ACC112 (cell line): ENCODE results near the gene TWNK.

Experiments used
- H2AFZ ChIP-seq: fragments of 200-600 bp; sonication (generic); one replicate; pipeline ENCODE4 v1.6.0; 2017; ENCODE audit warnings: antibody characterized with exemption, low read length; ENCODE audit not compliant: unreplicated experiment
- H3K27ac ChIP-seq: fragments of 200-600 bp; sonication (generic); 2 replicates; pipeline ENCODE4 v1.5.1; 2014; ENCODE audit warnings: low read depth, mild to moderate bottlenecking, antibody characterized with exemption, low read length, moderate library complexity
- H3K27me3 ChIP-seq: fragments of 200-600 bp; sonication (generic); 2 replicates; pipeline ENCODE4 v1.6.1; 2014; ENCODE audit warnings: mild to moderate bottlenecking, antibody characterized with exemption, low read length, moderate library complexity, mixed read lengths; ENCODE audit not compliant: insufficient read depth
- H3K36me3 ChIP-seq: fragments of 200-600 bp; sonication (generic); 2 replicates; pipeline ENCODE4 v1.6.1; 2016; ENCODE audit warnings: mild to moderate bottlenecking, antibody characterized with exemption, low read length, moderate library complexity, mixed read lengths; ENCODE audit not compliant: insufficient read depth
- H3K4me1 ChIP-seq: fragments of 200-600 bp; sonication (generic); one replicate; pipeline ENCODE4 v1.6.1; 2016; ENCODE audit warnings: low read length, mixed read lengths; ENCODE audit not compliant: insufficient read depth, unreplicated experiment, control insufficient read depth
- H3K4me3 ChIP-seq: fragments of 200-600 bp; sonication (generic); 2 replicates; pipeline ENCODE4 v1.5.1; 2014; ENCODE audit warnings: mild to moderate bottlenecking, low read depth, low read length
- H3K79me2 ChIP-seq: fragments of 200-600 bp; sonication (generic); one replicate; pipeline ENCODE4 v1.6.0; 2016; ENCODE audit warnings: low read length; ENCODE audit not compliant: control insufficient read depth, unreplicated experiment, insufficient read depth

Gene TWNK

DNA sequence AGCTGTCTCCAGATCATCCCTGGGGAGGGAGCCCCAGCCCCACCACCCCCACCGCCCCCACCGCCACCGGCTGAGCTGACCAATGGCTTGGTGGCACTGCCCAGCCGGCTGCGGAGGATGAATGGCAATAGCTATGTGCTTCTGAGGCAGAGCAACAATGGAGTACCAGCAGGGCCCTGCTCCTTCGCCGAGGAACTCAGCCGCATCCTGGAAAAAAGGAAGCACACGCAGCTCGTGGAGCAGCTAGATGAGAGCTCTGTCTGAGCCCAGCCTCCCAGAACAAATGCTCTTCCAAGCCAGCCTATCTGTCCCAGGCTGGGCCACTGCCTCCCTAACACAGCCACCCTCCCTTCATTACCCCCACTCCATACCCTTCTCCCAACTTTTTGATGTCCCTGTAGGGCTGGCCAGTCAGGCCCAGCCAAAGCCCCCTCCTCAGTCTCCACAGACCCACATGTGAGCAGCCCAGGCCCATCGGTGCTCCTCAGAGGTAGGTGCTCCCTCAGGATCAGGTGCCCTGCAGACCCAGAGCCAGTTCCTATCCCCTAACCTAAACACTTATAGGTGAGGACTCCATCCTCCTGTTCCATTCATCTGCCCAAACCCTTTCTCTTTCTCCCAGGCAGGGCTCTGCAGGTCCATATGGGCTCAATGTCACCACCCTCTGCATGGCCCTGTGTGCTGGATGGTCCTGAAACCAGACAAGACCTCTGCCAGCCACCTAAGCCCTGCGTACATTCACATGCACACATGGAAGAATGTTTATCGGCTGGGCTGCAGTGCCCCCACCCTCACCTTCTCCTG lies 3.3 kb upstream of the TWNK start:
- Histone ChIP-seq H3K4me3 (no peak overlapping the region), H3K27ac (no peak overlapping the region), H2AFZ (no peak overlapping the region), H3K36me3 (no peaks in the 10 kb centered on the region; the same call in 1 of the 2 replicates), H3K79me2 (peaks cover 29% of the 10 kb centered on the region), H3K4me1 (peaks cover 19% of the 10 kb centered on the region), H3K27me3 (no peaks in the 10 kb centered on the region)

DNA sequence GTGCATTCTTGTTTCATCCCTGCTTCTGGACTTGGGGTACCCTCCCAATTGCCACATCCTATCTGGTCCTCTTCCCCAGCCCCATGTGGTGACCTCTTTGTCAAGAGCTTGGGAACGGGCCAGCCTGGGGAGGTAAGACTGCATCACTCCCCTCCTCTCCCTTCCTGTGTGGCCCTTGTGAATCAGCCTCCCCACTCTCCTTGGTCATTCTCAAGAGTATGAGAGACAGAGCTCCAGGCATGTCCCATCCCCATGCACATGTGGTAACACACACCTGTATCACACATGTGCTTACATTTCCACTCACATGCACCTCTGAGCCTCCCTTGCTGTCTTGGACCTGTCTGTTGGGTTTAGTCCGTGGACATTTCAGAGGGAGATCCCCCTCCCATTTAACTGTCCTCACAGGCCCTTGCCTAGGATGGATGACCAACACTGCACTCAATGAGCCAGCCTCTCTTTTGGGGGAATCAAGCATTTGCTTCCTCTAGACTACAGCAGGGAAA lies 2.6 kb upstream of the TWNK start:
- H3K36me3 ChIP-seq = no peaks in the 10 kb centered on the region; the same call in 1 of the 2 replicates
- H3K27ac ChIP-seq = no peak overlapping the region

DNA sequence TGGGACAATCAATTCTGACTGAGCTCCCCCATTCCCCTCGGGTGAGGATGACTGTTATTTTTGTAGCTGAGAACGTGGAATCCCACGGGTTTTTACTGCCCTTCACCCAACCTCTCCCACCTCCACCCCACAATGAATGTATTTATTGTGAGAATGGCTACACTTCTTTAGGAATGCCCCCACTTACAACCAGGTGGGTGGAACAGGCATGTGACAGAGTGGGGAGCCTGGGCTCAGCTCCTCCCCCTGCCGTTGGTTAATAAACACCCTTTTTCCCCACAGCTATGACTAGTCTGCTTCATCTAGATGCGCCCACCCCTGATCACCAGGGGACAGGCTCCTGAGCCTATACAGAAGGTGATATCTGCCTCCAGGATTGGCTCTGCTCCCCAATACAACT lies 2.0 kb upstream of the TWNK start:
- Histone ChIP-seq H3K27ac (no peak overlapping the region), H2AFZ (no peak overlapping the region), H3K27me3 (no peaks in the 10 kb centered on the region), H3K4me1 (peaks cover 19% of the 10 kb centered on the region), H3K79me2 (peaks cover 38% of the 10 kb centered on the region), H3K4me3 (no peak overlapping the region), H3K36me3 (no peaks in the 10 kb centered on the region; the same call in 1 of the 2 replicates)

More for the DNA sequence above, 2.6 kb upstream of the TWNK start:
- Histone ChIP-seq H3K4me3 (no peak overlapping the region), H3K4me1 (peaks cover 19% of the 10 kb centered on the region), H3K27me3 (no peaks in the 10 kb centered on the region), H2AFZ (no peak overlapping the region), H3K79me2 (peaks cover 34% of the 10 kb centered on the region)

DNA sequence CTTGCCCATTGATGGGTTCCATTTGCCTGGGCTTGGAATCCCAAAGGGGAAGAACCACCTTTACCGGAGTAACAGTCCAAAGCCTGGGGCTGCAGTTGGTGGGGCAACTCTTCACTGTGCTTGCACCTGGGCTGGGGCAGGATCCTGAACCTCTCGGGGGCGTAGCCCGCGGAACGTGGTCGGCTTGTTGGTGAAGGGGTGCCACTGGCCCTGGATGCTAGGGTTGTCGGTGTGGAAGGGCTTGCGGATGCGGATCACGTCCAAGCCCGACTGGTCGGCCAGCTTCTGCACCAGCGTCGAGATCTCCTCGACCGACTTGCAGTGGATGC lies 756 bp upstream of the TWNK start:
- Histone ChIP-seq H3K79me2 (peaks cover 41% of the 10 kb centered on the region), H3K4me1 (peaks cover 19% of the 10 kb centered on the region), H3K36me3 (peaks cover 10% of the 10 kb centered on the region; the same call in 1 of the 2 replicates), H3K27ac (no peak overlapping the region), H3K4me3 (peak overlapping the region; percentile 92), H3K27me3 (no peaks in the 10 kb centered on the region), H2AFZ (peak overlapping the region; percentile 77)

DNA sequence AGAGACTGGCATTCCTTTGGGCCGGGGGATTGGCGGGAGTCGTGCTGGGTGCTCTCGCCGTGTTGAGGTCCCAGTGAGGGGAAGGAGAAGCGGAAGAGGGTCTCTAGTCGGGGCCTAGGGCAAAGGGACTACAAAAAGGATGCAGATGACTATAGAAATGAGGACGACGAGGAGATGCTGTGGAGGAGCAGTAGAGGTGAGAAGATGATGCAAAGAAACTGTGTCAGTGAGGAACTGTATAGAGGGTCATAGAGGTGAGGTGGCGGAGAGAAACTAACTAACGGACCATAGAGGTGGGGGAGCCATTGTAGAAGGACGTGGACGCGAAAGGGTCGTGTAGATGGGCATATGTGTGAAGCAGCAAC lies 324 bp downstream of the TWNK start:
- Histone ChIP-seq H3K27me3 (no peaks in the 10 kb centered on the region), H3K27ac (no peak overlapping the region), H3K36me3 (peaks cover 10% of the 10 kb centered on the region; the same call in 1 of the 2 replicates), H2AFZ (peak overlapping the region; percentile 61), H3K4me1 (peaks cover 19% of the 10 kb centered on the region), H3K79me2 (peaks cover 41% of the 10 kb centered on the region), H3K4me3 (peak overlapping the region; percentile 92)

DNA sequence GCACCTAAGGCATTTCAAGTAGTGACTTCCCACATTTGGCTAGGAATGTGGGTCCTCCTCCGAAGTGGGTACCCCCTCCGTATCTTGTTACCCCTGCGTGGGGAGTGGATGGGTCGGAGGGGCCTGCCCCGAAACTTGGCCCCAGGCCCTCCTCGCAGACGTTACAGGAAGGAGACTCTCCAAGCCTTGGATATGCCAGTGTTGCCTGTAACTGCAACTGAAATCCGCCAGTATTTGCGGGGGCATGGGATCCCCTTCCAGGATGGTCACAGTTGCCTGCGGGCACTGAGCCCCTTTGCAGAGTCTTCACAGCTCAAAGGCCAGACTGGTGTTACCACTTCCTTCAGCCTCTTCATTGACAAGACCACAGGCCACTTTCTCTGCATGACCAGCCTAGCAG lies 823 bp downstream of the TWNK start:
- peak overlapping the region; percentile 92 for H3K4me3 ChIP-seq
- H3K79me2 ChIP-seq = peaks cover 41% of the 10 kb centered on the region
- peaks cover 19% of the 10 kb centered on the region for H3K4me1 ChIP-seq
- no peak overlapping the region for H3K27ac ChIP-seq
- H2AFZ ChIP-seq = no peak overlapping the region
- peaks cover 10% of the 10 kb centered on the region; the same call in 1 of the 2 replicates for H3K36me3 ChIP-seq
- H3K27me3 ChIP-seq = no peaks in the 10 kb centered on the region

DNA sequence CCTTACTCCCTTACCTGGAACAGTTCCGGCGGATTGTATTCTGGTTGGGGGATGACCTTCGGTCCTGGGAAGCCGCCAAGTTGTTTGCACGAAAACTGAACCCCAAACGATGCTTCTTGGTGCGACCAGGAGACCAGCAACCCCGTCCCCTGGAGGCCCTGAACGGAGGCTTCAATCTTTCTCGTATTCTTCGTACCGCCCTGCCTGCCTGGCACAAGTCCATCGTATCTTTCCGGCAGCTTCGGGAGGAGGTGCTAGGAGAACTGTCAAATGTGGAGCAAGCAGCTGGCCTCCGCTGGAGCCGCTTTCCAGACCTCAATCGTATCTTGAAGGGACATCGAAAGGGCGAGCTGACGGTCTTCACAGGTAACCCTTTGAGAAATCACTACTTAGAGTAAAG lies 1.7 kb downstream of the TWNK start:
- Histone ChIP-seq H2AFZ (no peak overlapping the region), H3K27ac (no peak overlapping the region), H3K36me3 (peaks cover 10% of the 10 kb centered on the region; the same call in 1 of the 2 replicates), H3K27me3 (no peaks in the 10 kb centered on the region), H3K4me1 (peaks cover 19% of the 10 kb centered on the region), H3K4me3 (peak overlapping the region; percentile 92; the same call in 1 of the 2 replicates), H3K79me2 (peaks cover 41% of the 10 kb centered on the region)

DNA sequence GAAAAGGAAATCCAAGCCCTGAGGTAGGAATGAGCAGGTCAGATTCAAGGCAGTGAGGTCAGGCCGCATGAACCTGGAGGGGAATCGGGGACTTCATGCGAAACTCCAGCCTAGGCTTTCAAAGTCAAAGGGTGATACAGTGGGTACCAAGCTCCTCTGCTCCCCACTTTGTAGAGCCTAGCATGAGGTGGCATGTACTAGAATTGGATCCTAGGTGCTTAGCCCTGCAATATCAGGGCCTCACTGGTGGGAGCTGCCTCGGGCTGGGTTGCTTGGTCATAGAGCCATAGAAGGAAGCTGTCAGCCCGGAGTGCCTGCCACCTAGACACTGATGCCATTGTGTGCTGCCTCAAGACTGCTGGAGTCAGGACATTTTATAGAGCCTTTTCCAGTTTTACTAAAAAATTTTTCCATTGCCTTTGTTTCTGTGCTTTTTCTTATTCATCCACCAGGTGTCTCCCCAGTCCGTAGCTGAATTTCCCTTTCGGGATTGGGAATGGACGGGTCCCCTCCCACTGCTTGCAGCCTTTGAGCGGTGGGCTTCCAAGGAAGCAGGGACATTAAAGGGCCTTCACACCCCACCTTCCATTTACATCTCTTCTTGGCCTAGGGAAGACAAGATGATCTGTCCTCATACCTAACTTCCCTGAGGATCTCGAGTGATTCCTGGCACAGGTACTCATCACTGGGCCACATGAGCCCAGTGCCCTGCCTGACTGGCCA lies 6.8 kb downstream of the TWNK start:
- Histone ChIP-seq H2AFZ (no peak overlapping the region), H3K79me2 (peaks cover 11% of the 10 kb centered on the region), H3K4me1 (peaks cover 12% of the 10 kb centered on the region), H3K36me3 (peaks cover 10% of the 10 kb centered on the region; the same call in 1 of the 2 replicates), H3K27ac (no peak overlapping the region), H3K4me3 (no peak overlapping the region), H3K27me3 (no peaks in the 10 kb centered on the region)

DNA sequence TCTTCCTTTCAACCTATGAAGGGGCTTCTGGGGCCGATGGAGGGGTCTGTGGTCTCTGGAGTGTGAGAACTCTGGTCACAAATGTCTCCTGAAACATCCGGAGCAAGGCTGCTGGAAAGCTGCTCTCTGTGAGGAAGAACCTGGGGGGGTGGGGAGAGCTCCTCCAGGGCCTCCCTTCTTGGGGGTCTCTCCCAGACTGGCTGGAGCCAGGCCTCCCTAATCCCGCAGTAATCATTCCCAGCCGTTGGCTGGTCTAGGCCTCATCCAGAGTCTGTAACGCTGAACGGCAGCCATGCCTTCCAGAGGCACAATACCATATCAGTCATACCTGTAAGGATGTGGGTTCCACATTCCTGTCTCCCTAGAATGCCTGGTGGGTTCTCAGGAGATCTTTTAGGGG lies 7.8 kb downstream of the TWNK start:
- no peak overlapping the region for H3K27ac ChIP-seq
- H2AFZ ChIP-seq = no peak overlapping the region
- H3K4me3 ChIP-seq = no peak overlapping the region
- H3K79me2 ChIP-seq = peaks cover 8% of the 10 kb centered on the region
- peaks cover 12% of the 10 kb centered on the region for H3K4me1 ChIP-seq
- no peaks in the 10 kb centered on the region for H3K27me3 ChIP-seq
- peaks cover 10% of the 10 kb centered on the region; the same call in 1 of the 2 replicates for H3K36me3 ChIP-seq

DNA sequence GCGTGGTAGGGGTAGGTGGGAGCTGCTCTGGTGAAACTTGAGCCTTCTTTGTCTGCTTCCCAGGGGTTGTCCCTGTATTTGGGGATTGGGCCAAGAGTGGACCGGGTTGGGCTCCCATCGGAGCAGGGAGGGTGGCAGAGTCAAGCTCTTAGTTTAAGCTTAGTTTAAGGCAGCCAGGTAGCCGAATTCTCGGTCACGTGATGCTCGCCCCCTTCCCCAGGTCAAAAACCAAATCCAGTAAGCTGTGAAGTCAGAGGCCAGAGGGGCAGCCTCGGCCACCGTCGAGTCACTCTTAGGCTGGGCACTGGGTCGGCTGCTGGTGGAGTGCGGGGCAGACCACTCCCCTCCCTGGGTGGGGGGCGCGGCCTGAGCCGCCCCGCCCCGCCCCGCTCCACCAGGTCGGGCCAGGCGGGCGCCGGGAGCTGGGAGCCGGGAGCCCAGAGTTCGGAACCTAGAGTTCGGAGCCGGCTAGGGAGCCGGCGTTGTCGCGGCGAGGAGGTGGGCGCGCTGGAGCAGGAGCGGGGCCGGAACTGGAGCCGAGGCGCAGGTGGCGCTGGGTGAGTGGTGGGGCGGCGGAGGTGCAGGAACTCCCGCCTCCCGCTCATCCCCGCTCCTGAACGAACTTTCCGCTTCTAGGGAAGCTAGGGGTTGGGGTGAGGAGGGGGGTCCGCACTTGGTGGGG lies 9.5 kb downstream of the TWNK start:
- H3K27me3 ChIP-seq = no peaks in the 10 kb centered on the region
- H3K4me3 ChIP-seq = peak overlapping the region; percentile 88
- no peaks in the 10 kb centered on the region for H3K36me3 ChIP-seq
- no peak overlapping the region for H3K27ac ChIP-seq
- H3K79me2 ChIP-seq = peaks cover 21% of the 10 kb centered on the region
- H3K4me1 ChIP-seq = peaks cover 21% of the 10 kb centered on the region
- peak overlapping the region; percentile 23 for H2AFZ ChIP-seq
